GM19438 (cell line): ENCODE results near the gene NPRL2.

Experiments
- ATAC-seq: cut with Tn5 transposase; IDR thresholded peaks from one replicate; pipeline ENCODE4 v1.9.1; 2021; ENCODE audit warnings: low read depth; ENCODE audit not compliant: unreplicated experiment

NPRL2 gene

GRCh38 chr3:50333744-50334328 is 16.7 kb downstream of the NPRL2 start:
- ATAC-seq: no peak

GRCh38 chr3:50331364-50331907 is 19.1 kb downstream of the NPRL2 start:
- ATAC-seq: no peak

GRCh38 chr3:50330330-50330729 is 20.2 kb downstream of the NPRL2 start:
- ATAC-seq: no peak

- ATAC-seq: peak; percentile 84
Observed at GRCh38 chr3:50327943-50328691, 22.5 kb downstream of the NPRL2 start, which contains the start of gene TUSC2. TUSC2 (minus strand) TSS chr3:50328223; CDS start chr3:50328099, 124 bp downstream.

GRCh38 chr3:50327129-50327528 is 23.4 kb downstream of the NPRL2 start:
- ATAC-seq: no peak

- ATAC-seq: no peak
Observed at GRCh38 chr3:50326182-50326541, 24.4 kb downstream of the NPRL2 start.

- no peak for ATAC-seq
Observed at GRCh38 chr3:50325497-50326181, 24.9 kb downstream of the NPRL2 start.

GRCh38 chr3:50325113-50325480 is 25.5 kb downstream of the NPRL2 start:
- no peak for ATAC-seq

- no peak for ATAC-seq
Observed at GRCh38 chr3:50324351-50325112, 26.0 kb downstream of the NPRL2 start.

GRCh38 chr3:50323614-50324199 is 26.9 kb downstream of the NPRL2 start:
- ATAC-seq: no peak

GRCh38 chr3:50323092-50323600 is 27.4 kb downstream of the NPRL2 start:
- no peak for ATAC-seq

- ATAC-seq: no peak
Observed at GRCh38 chr3:50322386-50323091, 28.0 kb downstream of the NPRL2 start, which contains the start of gene HYAL2. HYAL2 (minus strand) TSS chr3:50322745; CDS start chr3:50320489, 2,256 bp downstream.

- ATAC-seq: no peak
Observed at GRCh38 chr3:50322115-50322385, 28.5 kb downstream of the NPRL2 start.

- peak; percentile 86 for ATAC-seq
Observed at GRCh38 chr3:50321336-50322114, 29.1 kb downstream of the NPRL2 start.

GRCh38 chr3:50320853-50321335 is 29.7 kb downstream of the NPRL2 start:
- ATAC-seq: peak; percentile 48

GRCh38 chr3:50319894-50320625 is 30.5 kb downstream of the NPRL2 start:
- no peak for ATAC-seq

- ATAC-seq: no peak
Observed at GRCh38 chr3:50319181-50319893, 31.2 kb downstream of the NPRL2 start.
